ENCODE data around the gene DPP6. TPM values are rescaled to one million over a fixed set of nuclear protein-coding genes. Genes with fewer than 3 reads are reported as not detected.

DPP6 gene
- total and polyA plus RNA-seq, 2 of the 8 experiments (the other 6 are each of a cell fraction or from before 2014, with no cell fraction given), result 4.7 to 6.8 TPM

GRCh38 chr7:154463794-154464193 is 411.6 kb downstream of the DPP6 start (continued):
- no peak for TF ChIP-seq RAD21 (IDR thresholded peaks at IDR 0.05 in 1 of 2, conservative IDR thresholded peaks at IDR 0.05 in 1 of 2; ENCODE audit: low read depth in 2 of 2, low read length in 2 of 2)
- TF ChIP-seq CTCF (IDR thresholded peaks at IDR 0.05; ENCODE audit: control extremely low read depth in 1 of 3, insufficient read depth in 1 of 3, low read depth in 1 of 3, low read length in 3 of 3), result no peak
- no peak for TF ChIP-seq RBBP5 (IDR thresholded peaks at IDR 0.05; ENCODE audit: borderline replicate concordance, low read depth, low read length)
